GM12878 (cell line): ENCODE measurements around the gene LINGO1. TPM values are rescaled to one million over a fixed set of nuclear protein-coding genes. Genes with fewer than 3 reads are reported as not detected.

ENCODE experiments used
- ATAC-seq: fragments of 200-7000 bp; cut with Tn5 transposase; 3 replicates; pipeline ENCODE4 v1.9.1; 2020; ENCODE audit warnings: mild to moderate bottlenecking, moderate library complexity
- BruUV-seq: library from RNA; stranded (reverse); fragments of 400-500 nt; replicated peaks from 2 replicates; lab custom pipeline; 2021; lab: Mats Ljungman, UMichigan
- CTCF ChIA-PET: fragments of 300-600 bp; sonication (Branson Sonifier 250); formaldehyde crosslinking; extraction: SDS; loops from one replicate; lab custom pipeline; 2021; ENCODE audit warnings: inconsistent platforms; lab: Yijun Ruan, JAX
- POLR2A ChIA-PET: fragments of 350-600 bp; formaldehyde crosslinking; extraction: SDS; loops from one replicate; lab custom pipeline; 2021; ENCODE audit warnings: inconsistent platforms; lab: Charles Lee
- RAD21 ChIA-PET: fragments of 300-600 bp; sonication (Branson Sonifier 250); formaldehyde crosslinking; loops from one replicate; lab custom pipeline; 2023; ENCODE audit warnings: antibody characterized with exemption; ENCODE audit not compliant: unreplicated experiment; lab: Charles Lee
- SMC1A ChIA-PET: fragments of 300-600 bp; sonication (Branson Sonifier 250); formaldehyde crosslinking; loops from one replicate; lab custom pipeline; 2023; ENCODE audit not compliant: unreplicated experiment, uncharacterized antibody; lab: Charles Lee
- DNase-seq: peaks from one replicate; pipeline ENCODE4 v3.0.0-alpha.2; 2011; ENCODE audit warnings: low read depth, low spot score
- FAIRE-seq: peaks from 3 replicates; lab custom pipeline; 2011; peaks lifted over from hg19 to GRCh38; lab: Jason Lieb, UNC
- H2AFZ ChIP-seq: 2 replicates; pipeline ENCODE4 v1.6.0; 2011; ENCODE audit warnings: low read depth, low read length, control low read depth; ENCODE audit not compliant: control insufficient read depth
- H3K27ac ChIP-seq: 2 replicates; pipeline ENCODE4 v1.5.1; 2011; ENCODE audit warnings: control low read depth; ENCODE audit not compliant: control insufficient read depth, insufficient read depth
- H3K27me3 ChIP-seq, 2 experiments: replicated peaks in 1 of 2; 2 replicates each; pipeline versions ENCODE4 v1.6.0 to v1.6.1; 2011; ENCODE audit warnings: low read length in 1 of 2; ENCODE audit not compliant: control insufficient read depth in 2 of 2, insufficient read depth in 2 of 2
- H3K36me3 ChIP-seq, 2 experiments: 2 replicates each; pipeline ENCODE4 v1.5.1; 2011; ENCODE audit warnings: low read length in 1 of 2; ENCODE audit not compliant: control insufficient read depth in 2 of 2, insufficient read depth in 2 of 2
- H3K4me1 ChIP-seq: 2 replicates; pipeline ENCODE4 v1.6.1; 2011; ENCODE audit warnings: mild to moderate bottlenecking, low read length, moderate library complexity, mixed read lengths; ENCODE audit not compliant: control insufficient read depth, insufficient read depth
- H3K4me2 ChIP-seq: 2 replicates; pipeline ENCODE4 v1.6.0; 2011; ENCODE audit warnings: control low read depth; ENCODE audit not compliant: control insufficient read depth, insufficient read depth
- H3K4me3 ChIP-seq: fragments of 200-600 bp; sonication (generic); 2 replicates; pipeline ENCODE4 v1.5.1; 2016
- H3K79me2 ChIP-seq: 2 replicates; pipeline ENCODE4 v1.6.0; 2011; ENCODE audit warnings: low read length; ENCODE audit not compliant: control insufficient read depth, insufficient read depth
- H3K9ac ChIP-seq: 2 replicates; pipeline ENCODE4 v1.8.0; 2011; ENCODE audit warnings: low read length, control low read depth, mixed read lengths; ENCODE audit not compliant: control insufficient read depth, insufficient read depth
- H3K9me3 ChIP-seq: replicated peaks from 3 replicates; pipeline ENCODE4 v1.5.1; 2011; ENCODE audit warnings: mild to moderate bottlenecking, low read length; ENCODE audit not compliant: control insufficient read depth, insufficient read depth
- H4K20me1 ChIP-seq: 2 replicates; pipeline ENCODE4 v1.6.0; 2011; ENCODE audit not compliant: control insufficient read depth, insufficient read depth
- ASH2L ChIP-seq: fragments of 300-600, 200-600 bp; sonication (generic); IDR thresholded peaks from 2 replicates; pipeline ENCODE4 v1.6.1; 2017; ENCODE audit warnings: low read depth, mild to moderate bottlenecking, borderline replicate concordance
- EED ChIP-seq: sonication (generic); IDR thresholded peaks from 2 replicates; pipeline ENCODE4 v1.6.1; 2016; ENCODE audit warnings: antibody characterized with exemption, low read depth
- ETV6 ChIP-seq, 2 experiments: fragments of 450-650 bp in 1 of 2; IDR thresholded peaks in 1 of 2; conservative IDR thresholded peaks in 1 of 2; 2 replicates each; pipeline ENCODE4 v1.6.1; 2014; ENCODE audit warnings: antibody characterized with exemption in 1 of 2, borderline replicate concordance in 1 of 2, low read depth in 1 of 2, mild to moderate bottlenecking in 1 of 2, moderate library complexity in 1 of 2
- HDAC2 ChIP-seq: fragments of 200-600 bp; sonication (generic); IDR thresholded peaks from 2 replicates; pipeline ENCODE4 v1.6.1; 2017
- IKZF2 ChIP-seq, 2 experiments: fragments of 450-650 bp; IDR thresholded peaks; 2 replicates each; pipeline ENCODE4 v1.6.1; 2017; ENCODE audit warnings: mild to moderate bottlenecking in 2 of 2, moderate library complexity in 2 of 2
- MEF2A ChIP-seq: IDR thresholded peaks from 2 replicates; pipeline ENCODE4 v1.6.1; 2011; ENCODE audit warnings: low read depth, mild to moderate bottlenecking, low read length, moderate library complexity; ENCODE audit not compliant: insufficient read depth
- NRF1 ChIP-seq: conservative IDR thresholded peaks from 2 replicates; pipeline ENCODE4 v1.6.1; 2011; ENCODE audit warnings: mild to moderate bottlenecking, low read depth, low read length, improper control_type of control experiment
- POLR2AphosphoS2 ChIP-seq: IDR thresholded peaks from 2 replicates; pipeline ENCODE4 v1.6.1; 2011; ENCODE audit warnings: low read depth, mild to moderate bottlenecking, low read length, improper control_type of control experiment, moderate library complexity
- RELA ChIP-seq: fragments of 450-650 bp; IDR thresholded peaks from 2 replicates; pipeline ENCODE4 v1.8.0; 2014; ENCODE audit warnings: borderline replicate concordance; ENCODE audit not compliant: partially characterized antibody
- SUPT20H ChIP-seq: IDR thresholded peaks from 2 replicates; pipeline ENCODE4 v1.6.1; 2011; ENCODE audit warnings: low read depth, mild to moderate bottlenecking, low read length, moderate library complexity, borderline replicate concordance; ENCODE audit not compliant: control insufficient read depth
- TARDBP ChIP-seq: IDR thresholded peaks from 2 replicates; pipeline ENCODE4 v1.6.1; 2016; ENCODE audit warnings: borderline replicate concordance
- ZZZ3 ChIP-seq: IDR thresholded peaks from 2 replicates; pipeline ENCODE4 v1.6.1; 2011; ENCODE audit warnings: low read depth; ENCODE audit not compliant: control insufficient read depth, insufficient read length
- WGBS: methylation state at CpG from one replicate; pipeline ENCODE4 v1.1.6; 2016; ENCODE audit warnings: low lambda C conversion rate; ENCODE audit not compliant: insufficient replicate concordance, insufficient coverage; ENCODE audit errors: missing lambda C conversion rate; 5-methylcytosine and 5-hydroxymethylcytosine counted together
- in situ Hi-C: fragments of 300-500 bp; cut with MboI; formaldehyde crosslinking; loops from 9 replicates; pipeline ENCODE4 v1.14.3; 2018; ENCODE audit warnings: mixed read lengths
- intact Hi-C: fragments of 100-400 bp; cut with micrococcal nuclease; formaldehyde crosslinking; loops from one replicate; pipeline ENCODE4 v1.14.2; 2022; ENCODE audit not compliant: unreplicated experiment
- polyA plus RNA-seq, 11 experiments: library from polyadenylated mRNA; depleted of rRNA in 4 of 11; unstranded in 6 of 11; stranded (reverse) in 5 of 11; fragments of >200 nt; fragmentation: Nextera tagmentation in 4 of 11; fragmentation: Illumina TruSeq in 1 of 11; extraction: Ambion mirVana in 4 of 11; extraction: Trizol in 1 of 11; gene quantifications; 1 replicate in 1 of 11; 2 replicates in 10 of 11; pipeline versions ENCODE4 v1.2.1 to v1.2.3, GENCODE V29; 2011 to 2016; ENCODE audit warnings: inconsistent platforms in 2 of 11, missing spikeins in 2 of 11, low read depth in 1 of 11
- total RNA-seq, 4 experiments: library from RNA; depleted of rRNA in 3 of 4; stranded (reverse); fragments of >200 nt in 3 of 4; fragmentation: Illumina TruSeq in 1 of 4; extraction: Trizol in 1 of 4; gene quantifications; 2 replicates each; pipeline versions ENCODE4 v1.2.1 to v1.2.3, GENCODE V29; 2013 to 2021
- TF ChIP-seq, protein P1 (sequence below): fragments of 150-350 bp; IDR thresholded peaks from 2 replicates; pipeline ENCODE4 v1.6.1; 2014; ENCODE audit warnings: mild to moderate bottlenecking, low read depth, low read length

Gene LINGO1
- total and polyA plus RNA-seq, 10 of the 15 experiments (the other 5 are each of a cell fraction or from before 2014, with no cell fraction given): 0.04 to 3.9 (median 0.17) TPM; not detected in 6

DNA sequence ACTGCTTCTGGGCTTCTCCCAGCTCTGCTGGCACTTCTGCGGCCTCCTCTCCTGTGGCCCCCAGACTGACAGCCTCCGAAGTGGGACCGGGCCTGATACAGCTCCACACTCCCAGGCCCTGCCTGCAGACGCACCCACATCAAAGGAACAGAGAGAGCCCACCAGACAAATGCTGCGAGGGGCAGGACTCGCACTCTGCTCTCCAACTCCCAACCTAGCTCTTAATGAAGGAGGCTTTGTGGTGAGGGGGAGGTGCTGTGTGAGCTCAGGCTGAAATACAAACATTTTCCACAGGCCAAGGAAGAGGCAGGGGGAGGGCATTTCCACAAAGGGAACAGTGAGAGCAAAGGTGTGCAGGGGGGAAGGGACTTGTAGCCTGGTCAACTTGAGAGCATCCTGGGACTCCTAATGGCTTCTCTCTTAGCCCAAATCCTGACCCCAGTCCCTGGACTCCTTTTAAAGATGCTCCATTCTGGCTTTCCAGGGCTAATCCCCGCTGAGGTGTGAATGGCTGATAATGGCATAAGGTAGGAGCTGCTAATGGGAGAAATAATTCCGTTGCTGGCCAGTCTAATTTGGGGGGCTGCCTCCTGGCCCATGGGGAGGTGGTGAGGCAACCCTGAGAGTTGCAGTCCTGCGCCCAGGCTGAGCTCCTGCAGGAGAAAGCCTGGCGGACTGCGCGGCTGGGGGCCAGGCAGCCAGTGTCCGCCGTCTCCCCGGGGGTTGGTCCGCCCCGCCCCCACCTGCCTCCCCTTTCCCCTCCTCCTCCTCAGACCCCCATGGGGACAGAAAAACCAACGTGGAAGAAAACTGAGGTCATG, 9.6 kb downstream of the LINGO1 start:
- Histone ChIP-seq H3K9me3 (no peaks in the 10 kb centered on the region), H4K20me1 (no peaks in the 10 kb centered on the region), H3K36me3 (no peaks in the 10 kb centered on the region), H2AFZ (no peak overlapping the region), H3K9ac (no peak overlapping the region), H3K27ac (no peak overlapping the region), H3K27me3 (peaks cover 0 to 1% of the 10 kb centered on the region in 2 experiments; a peak in 3 of 4 replicates), H3K4me1 (no peaks in the 10 kb centered on the region), H3K79me2 (no peaks in the 10 kb centered on the region), H3K4me2 (no peak overlapping the region), H3K4me3 (no peak overlapping the region)
- ChIA-PET SMC1A (interaction anchor here (0.6 kb wide), 1 partner anchor 647 kb away, joined by 3 read pairs; no protein-coding TSS in a partner anchor), CTCF (interaction anchor here (1.8 kb wide), 1 partner anchor 11 kb away, joined by 11 read pairs; no protein-coding TSS in a partner anchor), RAD21 (no interaction called here), POLR2A (no interaction called here)
- in situ Hi-C loops (no loop called here), intact Hi-C loops (no loop called here)
- FAIRE-seq: no peak
- no peak for TF ChIP-seq POLR2AphosphoS2
- no peak for ATAC-seq
- DNase-seq: no peak
- BruUV-seq: no TSS peak
- WGBS: 46% methylated on average over 15 of the region's 18 CpGs

GRCh38 chr15:77622209-77622933, 10.3 kb downstream of the LINGO1 start:
- Histone ChIP-seq H3K36me3 (no peaks in the 10 kb centered on the region), H3K4me2 (no peak overlapping the region), H2AFZ (no peak overlapping the region), H3K79me2 (no peaks in the 10 kb centered on the region), H3K9me3 (no peaks in the 10 kb centered on the region), H3K27me3 (peaks cover 0 to 1% of the 10 kb centered on the region in 2 experiments; a peak in 2 of 4 replicates), H3K9ac (no peak overlapping the region), H3K4me3 (no peak overlapping the region), H4K20me1 (no peaks in the 10 kb centered on the region), H3K4me1 (no peaks in the 10 kb centered on the region), H3K27ac (no peak overlapping the region)
- TF ChIP-seq MEF2A (no peak), POLR2AphosphoS2 (no peak), HDAC2 (no peak), TARDBP (no peak), ASH2L (no peak), ZZZ3 (no peak), EED (no peak), ETV6 (conservative IDR thresholded peaks at IDR 0.05 in 1 of 2, IDR thresholded peaks at IDR 0.05 in 1 of 2; ENCODE audit: borderline replicate concordance in 1 of 2, low read depth in 1 of 2) (no peak), NRF1 (no peak), SUPT20H (no peak), RELA (no peak), IKZF2 (IDR thresholded peaks at IDR 0.05) (no peak)
- TF ChIP-seq, protein P1, sequence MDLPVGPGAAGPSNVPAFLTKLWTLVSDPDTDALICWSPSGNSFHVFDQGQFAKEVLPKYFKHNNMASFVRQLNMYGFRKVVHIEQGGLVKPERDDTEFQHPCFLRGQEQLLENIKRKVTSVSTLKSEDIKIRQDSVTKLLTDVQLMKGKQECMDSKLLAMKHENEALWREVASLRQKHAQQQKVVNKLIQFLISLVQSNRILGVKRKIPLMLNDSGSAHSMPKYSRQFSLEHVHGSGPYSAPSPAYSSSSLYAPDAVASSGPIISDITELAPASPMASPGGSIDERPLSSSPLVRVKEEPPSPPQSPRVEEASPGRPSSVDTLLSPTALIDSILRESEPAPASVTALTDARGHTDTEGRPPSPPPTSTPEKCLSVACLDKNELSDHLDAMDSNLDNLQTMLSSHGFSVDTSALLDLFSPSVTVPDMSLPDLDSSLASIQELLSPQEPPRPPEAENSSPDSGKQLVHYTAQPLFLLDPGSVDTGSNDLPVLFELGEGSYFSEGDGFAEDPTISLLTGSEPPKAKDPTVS: no peak
- whole genome bisulfite sequencing: 57% methylated on average over 19 of the region's 22 CpGs
- no peak for ATAC-seq
- BruUV-seq: no TSS peak
- SMC1A ChIA-PET: no interaction called here
- CTCF ChIA-PET: interaction anchor here (1.8 kb wide), 1 partner anchor 11 kb away, joined by 11 read pairs; no protein-coding TSS in a partner anchor
- no peak for DNase-seq
- in situ Hi-C loops (no loop called here), intact Hi-C loops (no loop called here)
- POLR2A ChIA-PET: no interaction called here
- FAIRE-seq: no peak
- RAD21 ChIA-PET: no interaction called here
